Trophoblast cell (in vitro differentiated cells and primary cell): ENCODE results near the gene MAN1C1.

ENCODE experiments used
- DNase-seq, 2 donors: peaks; one replicate each; pipeline ENCODE4 v3.0.0-alpha.2; 2016
- H2AFZ ChIP-seq: 2 replicates; pipeline ENCODE4 v1.6.1; 2013; ENCODE audit warnings: low read length, moderate library complexity, mild to moderate bottlenecking; ENCODE audit not compliant: insufficient read depth, poor library complexity
- H2AK5ac ChIP-seq: 2 replicates; pipeline ENCODE4 v1.6.1; 2013; ENCODE audit warnings: mild to moderate bottlenecking, low read length
- H2BK120ac ChIP-seq: 2 replicates; pipeline ENCODE4 v1.6.1; 2013; ENCODE audit warnings: low read length, mild to moderate bottlenecking, moderate library complexity; ENCODE audit not compliant: insufficient read depth, poor library complexity
- H2BK12ac ChIP-seq: 2 replicates; pipeline ENCODE4 v1.6.1; 2013; ENCODE audit warnings: mild to moderate bottlenecking, low read length, moderate library complexity
- H2BK5ac ChIP-seq: 2 replicates; pipeline ENCODE4 v1.6.1; 2013; ENCODE audit warnings: low read length, low read depth, moderate library complexity, mild to moderate bottlenecking; ENCODE audit not compliant: poor library complexity
- H3K14ac ChIP-seq: 2 replicates; pipeline ENCODE4 v1.6.1; 2013; ENCODE audit warnings: mild to moderate bottlenecking, low read length
- H3K18ac ChIP-seq: 2 replicates; pipeline ENCODE4 v1.6.1; 2013; ENCODE audit warnings: mild to moderate bottlenecking, low read length
- H3K23ac ChIP-seq: 2 replicates; pipeline ENCODE4 v1.6.1; 2013; ENCODE audit warnings: low read length
- H3K27ac ChIP-seq: 2 replicates; pipeline ENCODE4 v1.5.1; 2013; ENCODE audit warnings: low read depth, mild to moderate bottlenecking, inconsistent platforms, low read length, moderate library complexity
- H3K27me3 ChIP-seq: 2 replicates; pipeline ENCODE4 v1.6.1; 2013; ENCODE audit warnings: inconsistent platforms, mild to moderate bottlenecking, low read length, moderate library complexity; ENCODE audit not compliant: insufficient read depth
- H3K36me3 ChIP-seq, 2 experiments: 1 replicate in 1 of 2; 2 replicates in 1 of 2; pipeline ENCODE4 v1.6.1; 2013; ENCODE audit warnings: low read length in 2 of 2, mild to moderate bottlenecking in 2 of 2, moderate library complexity in 1 of 2; ENCODE audit not compliant: insufficient read depth in 2 of 2, control insufficient read depth in 1 of 2
- H3K4ac ChIP-seq: 2 replicates; pipeline ENCODE4 v1.6.1; 2013; ENCODE audit warnings: low read depth, mild to moderate bottlenecking, low read length, moderate library complexity
- H3K4me1 ChIP-seq, 2 experiments: 1 replicate in 1 of 2; 2 replicates in 1 of 2; pipeline ENCODE4 v1.6.1; 2013; ENCODE audit warnings: low read length in 2 of 2, mild to moderate bottlenecking in 2 of 2, moderate library complexity in 1 of 2; ENCODE audit not compliant: insufficient read depth in 2 of 2, control insufficient read depth in 1 of 2
- H3K4me2 ChIP-seq: 2 replicates; pipeline ENCODE4 v1.6.1; 2013; ENCODE audit warnings: inconsistent platforms, mild to moderate bottlenecking, low read length, moderate library complexity
- H3K4me3 ChIP-seq: 2 replicates; pipeline ENCODE4 v1.5.1; 2013; ENCODE audit warnings: mild to moderate bottlenecking, low read depth, low read length, inconsistent platforms
- H3K79me1 ChIP-seq: one replicate; pipeline ENCODE4 v1.6.1; 2013; ENCODE audit warnings: low read length
- H3K79me2 ChIP-seq: 2 replicates; pipeline ENCODE4 v1.6.1; 2013; ENCODE audit warnings: low read length, mild to moderate bottlenecking; ENCODE audit not compliant: control insufficient read depth, insufficient read depth, poor library complexity
- H3K9ac ChIP-seq: 2 replicates; pipeline ENCODE4 v1.6.1; 2013; ENCODE audit warnings: mild to moderate bottlenecking, low read length
- H3K9me3 ChIP-seq: 2 replicates; pipeline ENCODE4 v1.6.1; 2013; ENCODE audit warnings: low read depth, mild to moderate bottlenecking, control low read depth, inconsistent platforms, low read length; ENCODE audit not compliant: insufficient read depth
- H4K12ac ChIP-seq: 2 replicates; pipeline ENCODE4 v1.6.1; 2013; ENCODE audit warnings: low read depth, mild to moderate bottlenecking, low read length, moderate library complexity
- H4K8ac ChIP-seq: 2 replicates; pipeline ENCODE4 v1.6.1; 2013; ENCODE audit warnings: low read depth, mild to moderate bottlenecking, low read length, moderate library complexity
- H4K91ac ChIP-seq: one replicate; pipeline ENCODE4 v1.6.1; 2013; ENCODE audit warnings: low read depth, mild to moderate bottlenecking, low read length, moderate library complexity
- WGBS: extraction: QIAGEN DNeasy Blood & Tissue Kit; methylation state at CpG from one replicate; pipeline ENCODE4 v1.1.7; 2013; ENCODE audit warnings: missing lambda C conversion rate; ENCODE audit not compliant: insufficient read length, insufficient coverage; ENCODE audit errors: extremely low coverage; 5-methylcytosine and 5-hydroxymethylcytosine counted together

Gene MAN1C1

DNA sequence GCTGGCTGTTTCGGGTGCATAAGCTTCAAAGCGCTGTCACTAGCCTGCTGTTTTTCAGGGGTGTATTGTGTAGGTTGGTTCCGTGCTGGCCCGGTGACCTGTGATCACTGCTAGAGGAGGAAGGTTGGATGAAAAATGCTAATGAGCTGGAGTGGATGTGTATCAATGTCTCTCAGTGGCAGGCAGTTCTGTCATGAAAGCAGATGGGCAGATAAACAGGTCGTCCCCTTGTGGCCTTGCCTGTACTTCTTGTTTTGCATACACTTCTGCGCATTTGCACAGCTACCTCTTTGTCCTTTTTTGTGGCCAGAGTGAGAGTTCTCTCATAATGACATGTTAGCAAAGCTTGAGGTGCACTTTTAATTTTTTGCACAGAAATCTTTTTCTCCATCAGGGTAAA lies 186.3 kb downstream of the MAN1C1 start:
- peaks cover 11 to 13% of the 10 kb centered on the region in 2 experiments for H3K4me1 ChIP-seq
- H2BK12ac ChIP-seq = no peak overlapping the region
- H3K23ac ChIP-seq = peak overlapping the region; percentile 47
- peaks cover 12 to 20% of the 10 kb centered on the region in 2 experiments for H3K36me3 ChIP-seq
- no peak overlapping the region for H3K14ac ChIP-seq
- peak overlapping the region; percentile 28 for H3K9ac ChIP-seq
- H3K4me3 ChIP-seq = no peak overlapping the region
- no peak overlapping the region for H4K8ac ChIP-seq
- no peak overlapping the region for H3K4ac ChIP-seq
- WGBS = no CpG with 5 or more reads among the region's 6 CpGs
- H4K91ac ChIP-seq = no peak overlapping the region
- no peak overlapping the region for H2BK120ac ChIP-seq
- no peak overlapping the region for H4K12ac ChIP-seq
- no peaks in the 10 kb centered on the region for H3K27me3 ChIP-seq
- peaks cover 4% of the 10 kb centered on the region for H3K79me2 ChIP-seq
- no peak overlapping the region for H3K27ac ChIP-seq
- H3K4me2 ChIP-seq = no peak overlapping the region
- H2AK5ac ChIP-seq = no peak overlapping the region
- no peak overlapping the region for H3K18ac ChIP-seq
- H3K9me3 ChIP-seq = no peaks in the 10 kb centered on the region
- H3K79me1 ChIP-seq = peaks cover 3% of the 10 kb centered on the region
- no peak overlapping the region for H2AFZ ChIP-seq
- no peak overlapping the region for H2BK5ac ChIP-seq
- DNase-seq = no peak

DNA sequence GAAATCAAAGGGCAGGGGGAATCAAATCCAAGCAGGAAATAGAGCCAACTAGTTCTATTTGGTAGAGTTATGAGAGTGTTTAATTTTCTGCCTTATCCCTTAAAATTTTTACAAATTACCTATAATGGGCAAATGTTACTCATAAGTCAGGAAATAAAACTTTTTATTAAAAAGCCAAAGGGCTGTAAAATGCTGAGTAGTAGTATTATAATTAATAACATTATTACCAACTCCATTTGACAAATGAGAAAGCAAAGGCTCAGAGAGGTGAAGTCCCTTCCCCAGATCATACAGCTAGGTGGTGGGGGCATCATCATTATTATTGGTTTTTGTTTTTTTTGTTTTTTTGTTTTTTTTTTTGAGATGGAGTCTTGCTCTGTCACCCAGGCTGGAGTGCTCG lies 186.8 kb downstream of the MAN1C1 start:
- Histone ChIP-seq H3K4me3 (no peak overlapping the region), H3K27me3 (no peaks in the 10 kb centered on the region), H2AFZ (no peak overlapping the region), H4K12ac (no peak overlapping the region), H3K9ac (no peak overlapping the region), H4K91ac (no peak overlapping the region), H3K36me3 (peaks cover 16 to 20% of the 10 kb centered on the region in 2 experiments), H3K18ac (no peak overlapping the region), H3K4me2 (no peak overlapping the region), H2AK5ac (no peak overlapping the region), H3K27ac (no peak overlapping the region), H2BK120ac (no peak overlapping the region), H2BK5ac (no peak overlapping the region), H4K8ac (no peak overlapping the region), H3K79me1 (peaks cover 3% of the 10 kb centered on the region), H3K79me2 (peaks cover 4% of the 10 kb centered on the region), H3K9me3 (no peaks in the 10 kb centered on the region), H3K4me1 (peaks cover 11 to 13% of the 10 kb centered on the region in 2 experiments), H2BK12ac (no peak overlapping the region), H3K4ac (no peak overlapping the region), H3K14ac (no peak overlapping the region), H3K23ac (no peak overlapping the region)
- no CpG with 5 or more reads among the region's 1 CpG for WGBS
- DNase-seq = no peak

DNA sequence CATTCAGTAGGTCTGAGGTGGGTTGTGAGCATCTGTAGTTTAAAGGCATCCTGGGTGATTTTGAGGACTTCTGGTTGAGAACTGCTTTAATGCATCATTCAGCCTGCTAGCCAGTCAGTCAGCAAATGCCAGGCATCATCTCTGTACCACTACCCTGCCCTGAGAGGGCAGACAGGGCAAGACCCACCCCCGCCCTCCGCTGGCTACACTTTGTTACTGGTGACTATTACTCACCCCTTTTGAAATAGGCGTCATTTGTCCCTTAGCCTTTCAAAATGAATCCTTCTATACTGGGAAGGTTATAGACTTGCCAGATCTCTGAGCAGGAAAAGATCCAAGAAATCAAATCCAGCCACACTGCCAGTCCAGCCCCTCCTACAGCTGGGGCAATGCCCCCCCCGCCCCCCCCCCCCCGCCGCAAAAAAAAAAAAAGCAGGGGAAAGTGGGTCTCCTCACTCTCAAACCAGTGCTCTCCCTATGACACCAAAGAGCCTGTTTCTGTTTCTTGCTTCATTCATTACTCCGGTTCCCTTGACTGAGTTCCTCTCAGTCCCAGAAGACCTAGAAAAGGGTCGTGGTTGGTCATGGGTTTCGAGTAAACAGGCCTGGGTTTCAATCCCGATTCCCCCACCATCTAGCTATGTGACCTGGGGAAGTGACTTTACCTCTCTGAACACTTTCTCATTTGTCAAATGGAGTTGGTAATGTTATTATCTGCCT lies 187.8 kb downstream of the MAN1C1 start:
- no peak overlapping the region for H3K4me3 ChIP-seq
- H4K91ac ChIP-seq = no peak overlapping the region
- no CpG with 5 or more reads among the region's 10 CpGs for WGBS

DNA sequence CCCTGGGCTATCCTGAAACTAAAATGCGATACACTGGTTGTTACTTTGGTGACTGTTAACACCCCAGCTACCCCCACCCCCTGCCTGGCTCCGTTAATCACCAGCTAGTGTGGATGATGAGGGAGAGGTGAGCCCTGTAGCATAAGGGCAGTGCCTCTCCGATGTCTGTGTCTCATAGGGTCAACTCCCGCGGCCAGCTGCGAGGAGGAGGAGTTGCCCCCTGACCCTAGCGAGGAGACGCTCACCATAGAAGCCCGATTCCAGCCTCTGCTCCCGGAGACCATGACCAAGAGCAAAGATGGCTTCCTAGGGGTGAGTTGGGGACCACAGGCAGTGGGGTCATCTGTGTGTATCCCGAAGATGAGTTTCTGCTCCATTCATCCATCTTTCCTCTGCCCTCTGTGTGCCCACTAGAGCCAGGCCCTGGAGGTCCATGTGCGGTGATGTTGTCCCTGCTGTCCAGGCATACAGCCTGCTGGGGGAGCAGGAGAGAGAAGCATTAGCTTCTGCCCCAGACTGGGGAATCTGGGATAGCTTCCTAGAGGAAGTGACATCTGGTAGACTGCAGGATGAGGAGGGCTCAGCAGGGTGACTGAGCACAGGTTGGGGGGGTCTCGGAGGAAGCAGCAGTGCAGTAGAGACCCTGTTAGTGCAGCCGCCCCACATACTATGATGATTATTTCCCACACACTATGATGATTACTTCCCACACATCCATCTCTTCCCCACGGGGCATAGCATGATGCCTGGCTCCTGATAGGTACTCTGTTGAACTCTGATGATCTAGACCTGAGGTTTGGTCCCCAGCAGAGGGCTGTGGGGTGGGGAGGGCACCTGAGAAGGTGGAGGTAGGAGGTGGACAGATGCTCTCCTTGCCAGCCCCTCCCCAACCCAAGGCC lies 188.6 kb downstream of the MAN1C1 start:
- Histone ChIP-seq H3K4me3 (no peak overlapping the region), H4K12ac (no peak overlapping the region), H2BK12ac (no peak overlapping the region), H3K18ac (no peak overlapping the region), H3K14ac (no peak overlapping the region), H3K4me2 (no peak overlapping the region), H3K36me3 (peaks cover 31 to 37% of the 10 kb centered on the region in 2 experiments), H3K23ac (no peak overlapping the region), H3K4me1 (peaks cover 7% of the 10 kb centered on the region in 2 experiments), H3K4ac (no peak overlapping the region), H3K27ac (no peak overlapping the region), H4K8ac (no peak overlapping the region), H3K79me1 (no peaks in the 10 kb centered on the region), H3K79me2 (peaks cover 2% of the 10 kb centered on the region), H3K27me3 (no peaks in the 10 kb centered on the region), H2AFZ (no peak overlapping the region), H3K9ac (no peak overlapping the region), H2BK5ac (no peak overlapping the region), H4K91ac (no peak overlapping the region), H2AK5ac (no peak overlapping the region), H2BK120ac (no peak overlapping the region), H3K9me3 (no peaks in the 10 kb centered on the region)
- no CpG with 5 or more reads among the region's 15 CpGs for WGBS
- no peak for DNase-seq

More for the DNA sequence above, 187.8 kb downstream of the MAN1C1 start:
- Histone ChIP-seq H4K12ac (no peak overlapping the region), H2AK5ac (no peak overlapping the region), H3K4me1 (peaks cover 10 to 11% of the 10 kb centered on the region in 2 experiments), H3K9me3 (no peaks in the 10 kb centered on the region), H2AFZ (no peak overlapping the region), H3K14ac (no peak overlapping the region), H3K4me2 (no peak overlapping the region), H3K4ac (no peak overlapping the region), H3K79me1 (peaks cover 3% of the 10 kb centered on the region), H3K79me2 (peaks cover 4% of the 10 kb centered on the region), H2BK12ac (no peak overlapping the region), H4K8ac (no peak overlapping the region), H3K27ac (no peak overlapping the region), H2BK5ac (no peak overlapping the region), H3K23ac (no peak overlapping the region), H3K18ac (no peak overlapping the region), H2BK120ac (no peak overlapping the region), H3K36me3 (peaks cover 26 to 29% of the 10 kb centered on the region in 2 experiments), H3K27me3 (no peaks in the 10 kb centered on the region), H3K9ac (no peak overlapping the region)
- DNase-seq = no peak
